GM21723 (cell line): ENCODE measurements around the gene PDCD4.

Source experiments
- ATAC-seq: cut with Tn5 transposase; IDR thresholded peaks from one replicate; pipeline ENCODE4 v1.9.1; 2021; ENCODE audit warnings: mild to moderate bottlenecking, moderate library complexity; ENCODE audit not compliant: unreplicated experiment

Gene PDCD4

GRCh38 chr10:110841767-110842267 lies 29.9 kb upstream of the PDCD4 start:
- ATAC-seq: peak; percentile 76

- ATAC-seq: peak; percentile 3
These were observed 29.3 kb upstream of the PDCD4 start for GRCh38 chr10:110842326-110842904.

GRCh38 chr10:110843031-110843430 lies 28.7 kb upstream of the PDCD4 start:
- ATAC-seq: peak; percentile 82

GRCh38 chr10:110843796-110844616 lies 27.7 kb upstream of the PDCD4 start:
- no peak for ATAC-seq

- no peak for ATAC-seq
These were observed 27.2 kb upstream of the PDCD4 start for GRCh38 chr10:110844617-110844881.

GRCh38 chr10:110845192-110845755 lies 26.5 kb upstream of the PDCD4 start:
- no peak for ATAC-seq

- ATAC-seq: no peak
These were observed 25.7 kb upstream of the PDCD4 start for GRCh38 chr10:110845756-110846620.

- ATAC-seq: no peak
These were observed 24.4 kb upstream of the PDCD4 start for GRCh38 chr10:110847374-110847773.

- ATAC-seq: no peak
These were observed 23.6 kb upstream of the PDCD4 start for GRCh38 chr10:110848106-110848505.

- ATAC-seq: no peak
These were observed 21.6 kb upstream of the PDCD4 start for GRCh38 chr10:110850099-110850498.

GRCh38 chr10:110851020-110851612 lies 20.6 kb upstream of the PDCD4 start:
- ATAC-seq: no peak

GRCh38 chr10:110852255-110852896 lies 19.4 kb upstream of the PDCD4 start:
- no peak for ATAC-seq

GRCh38 chr10:110852947-110853346 lies 18.8 kb upstream of the PDCD4 start:
- ATAC-seq: no peak

GRCh38 chr10:110853921-110854605 lies 17.7 kb upstream of the PDCD4 start:
- no peak for ATAC-seq

- no peak for ATAC-seq
These were observed 14.2 kb upstream of the PDCD4 start for GRCh38 chr10:110857265-110858171.

- no peak for ATAC-seq
These were observed 13.3 kb upstream of the PDCD4 start for GRCh38 chr10:110858297-110858934.

GRCh38 chr10:110859206-110859972 lies 12.3 kb upstream of the PDCD4 start:
- ATAC-seq: no peak

GRCh38 chr10:110859973-110860376 lies 11.8 kb upstream of the PDCD4 start:
- ATAC-seq: no peak
